ENCODE data around the gene SBK1. TPM values are rescaled to one million over a fixed set of nuclear protein-coding genes. Genes with fewer than 3 reads are reported as not detected.

Gene SBK1
- total RNA-seq, 1 donor from 2014 or later, result 2.4 TPM

- intact Hi-C loops (cut with DNase I), result no loop called here
- ATAC-seq (no peak), DNase-seq (no peak)
- H3K4me3 ChIP-seq, result no peak overlapping the region
- peaks cover 11% of the 10 kb centered on the region for H3K4me1 ChIP-seq
- TF ChIP-seq CTCF (IDR thresholded peaks at IDR 0.05), result no peak
- H3K27me3 ChIP-seq (ENCODE audit: low read depth), result peaks cover 35% of the 10 kb centered on the region
- H3K36me3 ChIP-seq, result no peaks in the 10 kb centered on the region
- H3K27ac ChIP-seq, result no peak overlapping the region
- H3K9me3 ChIP-seq, result no peaks in the 10 kb centered on the region
Measured at GRCh38 chr16:28276301-28276700, 16.0 kb upstream of the SBK1 start.

GRCh38 chr16:28277537-28278388 lies 14.6 kb upstream of the SBK1 start:
- peak; percentile 99 for TF ChIP-seq CTCF (IDR thresholded peaks at IDR 0.05)
- Histone ChIP-seq H3K4me3 (peak overlapping the region; percentile 47), H3K27ac (no peak overlapping the region), H3K36me3 (no peaks in the 10 kb centered on the region), H3K4me1 (peaks cover 11% of the 10 kb centered on the region), H3K9me3 (no peaks in the 10 kb centered on the region), H3K27me3 (ENCODE audit: low read depth) (peaks cover 35% of the 10 kb centered on the region)
- peak; percentile 92 for DNase-seq
- ATAC-seq, result peak; percentile 95 to 96
- intact Hi-C loops (cut with DNase I), result no loop called here

GRCh38 chr16:28279006-28279405 lies 13.3 kb upstream of the SBK1 start:
- H3K9me3 ChIP-seq, result no peaks in the 10 kb centered on the region
- H3K36me3 ChIP-seq, result no peaks in the 10 kb centered on the region
- ATAC-seq (no peak), DNase-seq (no peak)
- H3K4me1 ChIP-seq, result peaks cover 11% of the 10 kb centered on the region
- TF ChIP-seq CTCF (IDR thresholded peaks at IDR 0.05), result no peak
- no peak overlapping the region for H3K27ac ChIP-seq
- H3K4me3 ChIP-seq, result no peak overlapping the region
- intact Hi-C loops (cut with DNase I), result no loop called here
- peaks cover 27% of the 10 kb centered on the region for H3K27me3 ChIP-seq (ENCODE audit: low read depth)

GRCh38 chr16:28280881-28281836 lies 11.2 kb upstream of the SBK1 start:
- Histone ChIP-seq H3K36me3 (no peaks in the 10 kb centered on the region), H3K4me1 (peaks cover 11% of the 10 kb centered on the region), H3K27ac (no peak overlapping the region), H3K4me3 (no peak overlapping the region), H3K9me3 (no peaks in the 10 kb centered on the region), H3K27me3 (ENCODE audit: low read depth) (peaks cover 11% of the 10 kb centered on the region)
- intact Hi-C loops (cut with DNase I), result no loop called here
- no peak for TF ChIP-seq CTCF (IDR thresholded peaks at IDR 0.05)
- no peak for ATAC-seq
- DNase-seq, result no peak

- Histone ChIP-seq H3K9me3 (no peaks in the 10 kb centered on the region), H3K4me3 (no peak overlapping the region), H3K4me1 (peaks cover 11% of the 10 kb centered on the region), H3K27me3 (ENCODE audit: low read depth) (peaks cover 5% of the 10 kb centered on the region), H3K36me3 (no peaks in the 10 kb centered on the region), H3K27ac (no peak overlapping the region)
- intact Hi-C loops (cut with DNase I), result no loop called here
- no peak for ATAC-seq
- no peak for TF ChIP-seq CTCF (IDR thresholded peaks at IDR 0.05)
- no peak for DNase-seq
Measured at GRCh38 chr16:28282045-28282444, 10.3 kb upstream of the SBK1 start.

Data from lower lobe of right lung (tissue), 2 donors.